ENCODE measurements around the gene IL17RB. TPM values are rescaled to one million over a fixed set of nuclear protein-coding genes. Genes with fewer than 3 reads are reported as not detected.

The IL17RB gene
- total RNA-seq, 1 donor from 2014 or later: not detected

DNA sequence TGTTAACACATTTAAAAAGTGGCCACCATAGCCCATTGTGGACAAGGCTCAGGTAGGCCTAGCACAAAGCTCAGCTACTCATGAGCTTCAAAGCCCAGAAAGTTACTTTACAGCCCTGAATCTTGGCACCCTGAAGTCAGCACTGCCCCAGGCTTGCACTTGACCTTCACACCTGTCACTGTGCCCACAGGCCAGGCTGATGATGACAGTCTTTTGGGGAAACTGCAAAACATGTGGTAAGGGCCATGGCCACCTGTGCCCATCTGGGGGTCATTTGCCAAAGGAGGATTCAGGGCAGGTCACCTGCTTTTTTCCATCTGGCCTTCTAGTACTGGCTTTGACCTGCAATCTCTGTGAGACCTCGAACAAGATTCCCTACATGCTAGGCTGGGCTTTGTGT, 11.1 kb upstream of the IL17RB start:
- Histone ChIP-seq H3K27me3 (no peaks in the 10 kb centered on the region), H3K36me3 (no peaks in the 10 kb centered on the region), H3K27ac (no peak overlapping the region), H3K9me3 (no peaks in the 10 kb centered on the region), H3K4me1 (no peaks in the 10 kb centered on the region), H3K4me3 (no peak overlapping the region)
- DNase-seq (ENCODE audit: extremely low spot score in 2 of 2): no peak
- TF ChIP-seq, protein P1, sequence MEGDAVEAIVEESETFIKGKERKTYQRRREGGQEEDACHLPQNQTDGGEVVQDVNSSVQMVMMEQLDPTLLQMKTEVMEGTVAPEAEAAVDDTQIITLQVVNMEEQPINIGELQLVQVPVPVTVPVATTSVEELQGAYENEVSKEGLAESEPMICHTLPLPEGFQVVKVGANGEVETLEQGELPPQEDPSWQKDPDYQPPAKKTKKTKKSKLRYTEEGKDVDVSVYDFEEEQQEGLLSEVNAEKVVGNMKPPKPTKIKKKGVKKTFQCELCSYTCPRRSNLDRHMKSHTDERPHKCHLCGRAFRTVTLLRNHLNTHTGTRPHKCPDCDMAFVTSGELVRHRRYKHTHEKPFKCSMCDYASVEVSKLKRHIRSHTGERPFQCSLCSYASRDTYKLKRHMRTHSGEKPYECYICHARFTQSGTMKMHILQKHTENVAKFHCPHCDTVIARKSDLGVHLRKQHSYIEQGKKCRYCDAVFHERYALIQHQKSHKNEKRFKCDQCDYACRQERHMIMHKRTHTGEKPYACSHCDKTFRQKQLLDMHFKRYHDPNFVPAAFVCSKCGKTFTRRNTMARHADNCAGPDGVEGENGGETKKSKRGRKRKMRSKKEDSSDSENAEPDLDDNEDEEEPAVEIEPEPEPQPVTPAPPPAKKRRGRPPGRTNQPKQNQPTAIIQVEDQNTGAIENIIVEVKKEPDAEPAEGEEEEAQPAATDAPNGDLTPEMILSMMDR (IDR thresholded peaks at IDR 0.05): no peak
- TF ChIP-seq POLR2A (IDR thresholded peaks at IDR 0.05) (no peak), POLR2AphosphoS5 (IDR thresholded peaks at IDR 0.05; ENCODE audit: insufficient read depth in 1 of 2, low read depth in 1 of 2) (no peak)
- intact Hi-C loops (cut with DNase I): no loop called here

DNA sequence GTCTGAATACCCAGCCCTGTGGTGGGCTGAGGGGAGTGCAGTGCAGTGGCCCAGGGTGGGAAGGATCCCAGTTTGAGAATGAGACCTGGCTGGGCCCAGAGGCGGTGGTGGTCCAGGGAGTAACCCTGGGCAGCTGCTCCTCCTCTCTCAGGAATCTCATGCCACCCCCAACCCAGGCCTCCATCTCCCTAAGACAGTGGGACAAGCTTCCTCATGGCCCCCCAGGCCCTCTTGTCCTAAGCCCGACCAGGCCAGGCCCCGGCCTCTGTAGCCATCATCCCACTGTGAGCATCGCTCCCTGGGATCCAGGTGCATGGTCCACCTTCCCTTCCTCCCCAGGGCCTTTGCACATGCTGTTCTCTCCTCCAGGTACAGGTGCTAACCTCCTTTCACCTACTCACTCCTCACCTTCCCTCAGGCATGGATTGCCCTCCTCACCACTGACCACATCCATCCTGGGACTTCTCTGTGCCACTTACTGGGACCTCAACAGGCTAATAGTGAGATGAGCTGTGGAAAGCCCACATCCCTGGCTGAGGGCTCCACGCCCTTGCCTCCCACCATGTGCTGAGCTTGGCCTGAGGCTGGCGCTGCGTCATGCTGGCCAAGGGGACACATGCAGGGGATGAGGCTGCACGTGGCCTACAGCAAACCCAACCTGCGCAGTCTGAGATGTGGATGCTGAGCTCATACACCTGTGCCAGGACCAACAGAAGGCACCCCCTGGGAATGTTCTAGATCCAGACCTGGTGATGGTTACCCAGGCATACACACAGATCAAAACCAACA, 10.1 kb upstream of the IL17RB start:
- H3K9me3 ChIP-seq: no peaks in the 10 kb centered on the region
- no peak for DNase-seq (ENCODE audit: extremely low spot score in 2 of 2)
- H3K27me3 ChIP-seq: no peaks in the 10 kb centered on the region
- TF ChIP-seq POLR2A (IDR thresholded peaks at IDR 0.05) (no peak), POLR2AphosphoS5 (IDR thresholded peaks at IDR 0.05; ENCODE audit: insufficient read depth in 1 of 2, low read depth in 1 of 2) (no peak)
- TF ChIP-seq, protein P1 (IDR thresholded peaks at IDR 0.05): no peak
- intact Hi-C loops (cut with DNase I): no loop called here
- no peak overlapping the region for H3K4me3 ChIP-seq
- H3K27ac ChIP-seq: no peak overlapping the region
- H3K4me1 ChIP-seq: no peaks in the 10 kb centered on the region
- no peaks in the 10 kb centered on the region for H3K36me3 ChIP-seq

DNA sequence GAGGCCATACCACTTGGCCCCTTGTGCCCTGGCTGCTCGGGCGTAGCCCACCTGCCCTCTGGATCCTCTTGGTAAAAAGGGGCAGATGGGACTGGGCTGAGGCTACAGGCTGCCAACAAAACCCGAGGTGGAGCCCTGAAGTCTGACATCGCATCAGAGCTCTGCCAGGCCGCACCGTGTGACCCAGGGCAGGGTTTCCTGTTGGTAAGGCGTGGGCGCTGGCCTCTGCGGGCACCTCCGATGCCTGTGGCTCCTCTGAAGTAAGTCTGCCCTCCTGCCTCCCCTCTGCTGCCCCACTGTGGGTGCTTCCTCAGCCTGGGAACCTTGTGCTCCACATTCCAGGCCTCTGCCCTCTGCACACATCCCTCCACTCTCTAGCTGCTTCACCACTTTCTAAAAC, 9.0 kb upstream of the IL17RB start:
- H3K36me3 ChIP-seq: no peaks in the 10 kb centered on the region
- H3K4me1 ChIP-seq: no peaks in the 10 kb centered on the region
- H3K4me3 ChIP-seq: no peak overlapping the region
- intact Hi-C loops (cut with DNase I): no loop called here
- no peak overlapping the region for H3K27ac ChIP-seq
- TF ChIP-seq POLR2AphosphoS5 (IDR thresholded peaks at IDR 0.05; ENCODE audit: insufficient read depth in 1 of 2, low read depth in 1 of 2) (no peak), POLR2A (IDR thresholded peaks at IDR 0.05) (no peak)
- TF ChIP-seq, protein P1 (IDR thresholded peaks at IDR 0.05): no peak
- H3K9me3 ChIP-seq: no peaks in the 10 kb centered on the region
- DNase-seq (ENCODE audit: extremely low spot score in 2 of 2): no peak
- H3K27me3 ChIP-seq: no peaks in the 10 kb centered on the region

DNA sequence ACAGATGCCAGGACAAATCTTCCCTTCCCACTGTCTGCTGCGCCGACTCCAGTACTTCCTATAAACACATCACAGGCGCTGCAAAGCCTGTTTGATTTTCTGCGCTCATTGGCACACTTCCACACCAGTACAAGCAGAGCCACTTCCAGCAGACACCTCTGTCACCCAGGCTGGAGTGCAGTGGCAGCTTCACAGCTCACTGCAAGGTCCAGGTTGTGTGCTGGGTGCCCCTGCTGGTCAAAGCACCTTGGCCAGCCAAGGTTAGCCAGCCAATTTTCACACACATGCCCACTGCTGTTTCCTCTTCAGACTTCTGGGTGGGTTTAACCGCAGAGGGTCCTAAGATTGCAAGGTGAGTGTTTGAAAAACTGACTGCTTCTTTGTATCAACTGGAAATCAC, 5.1 kb upstream of the IL17RB start:
- intact Hi-C loops (cut with DNase I): no loop called here
- Histone ChIP-seq H3K27me3 (no peaks in the 10 kb centered on the region), H3K4me1 (peaks cover 9% of the 10 kb centered on the region), H3K9me3 (no peaks in the 10 kb centered on the region), H3K27ac (no peak overlapping the region), H3K4me3 (no peak overlapping the region), H3K36me3 (no peaks in the 10 kb centered on the region)
- no peak for TF ChIP-seq POLR2AphosphoS5 (IDR thresholded peaks at IDR 0.05; ENCODE audit: insufficient read depth in 1 of 2, low read depth in 1 of 2)
- no peak for TF ChIP-seq POLR2A (IDR thresholded peaks at IDR 0.05)
- TF ChIP-seq, protein P1 (IDR thresholded peaks at IDR 0.05): no peak
- no peak for DNase-seq (ENCODE audit: extremely low spot score in 2 of 2)

DNA sequence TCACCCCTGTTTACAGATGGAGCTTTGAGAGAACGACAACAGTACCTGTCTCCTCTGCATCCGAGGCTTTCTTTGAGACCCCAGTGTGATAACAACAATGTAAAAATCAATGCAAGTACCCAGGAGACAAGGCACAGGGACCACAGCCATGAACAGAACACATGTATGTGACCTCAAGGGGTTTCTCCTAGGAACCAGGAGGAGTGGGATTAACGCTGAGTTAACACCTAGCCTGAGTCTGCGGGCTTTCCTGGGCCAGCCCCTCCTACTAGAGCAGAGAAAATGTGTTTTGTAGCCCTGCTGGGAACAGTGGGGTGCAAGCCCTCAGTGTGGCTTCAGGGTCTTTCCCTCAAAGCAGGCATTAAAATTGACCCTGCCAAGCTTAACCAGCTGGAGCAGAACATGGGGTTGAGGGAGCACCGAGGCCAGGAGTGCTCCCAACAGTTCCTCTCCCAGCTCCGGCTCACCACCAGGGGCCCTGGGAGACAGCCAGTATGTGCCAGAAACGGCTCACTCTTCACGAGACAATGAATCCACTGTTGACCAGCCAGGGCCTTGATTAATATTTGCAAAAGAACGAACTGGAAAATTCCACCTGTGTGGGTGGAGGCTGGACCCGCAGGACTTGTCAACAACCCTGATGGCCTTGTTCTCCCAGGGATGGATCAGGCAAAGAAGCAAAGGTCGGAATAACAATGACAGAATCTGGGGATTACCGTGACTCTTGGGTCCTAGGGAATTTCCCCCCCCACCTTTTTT, 3.8 kb upstream of the IL17RB start:
- no peaks in the 10 kb centered on the region for H3K27me3 ChIP-seq
- intact Hi-C loops (cut with DNase I): no loop called here
- H3K36me3 ChIP-seq: no peaks in the 10 kb centered on the region
- H3K27ac ChIP-seq: no peak overlapping the region
- H3K9me3 ChIP-seq: no peaks in the 10 kb centered on the region
- no peak for DNase-seq (ENCODE audit: extremely low spot score in 2 of 2)
- TF ChIP-seq POLR2AphosphoS5 (IDR thresholded peaks at IDR 0.05; ENCODE audit: insufficient read depth in 1 of 2, low read depth in 1 of 2): no peak
- TF ChIP-seq POLR2A (IDR thresholded peaks at IDR 0.05): no peak
- TF ChIP-seq, protein P1 (IDR thresholded peaks at IDR 0.05): no peak
- peaks cover 18% of the 10 kb centered on the region for H3K4me1 ChIP-seq
- no peak overlapping the region for H3K4me3 ChIP-seq
